ENCODE results near the gene APBB1. TPM values are rescaled to one million over a fixed set of nuclear protein-coding genes. Genes with fewer than 3 reads are reported as not detected.

The APBB1 gene
- total and polyA plus RNA-seq, 2 donors (not counting 1 experiment from before 2014, with no cell fraction given) = 23.4 to 32.5 TPM

GRCh38 chr11:6353367-6353987 lies 65.4 kb downstream of the APBB1 start:
- H3K27me3 ChIP-seq (replicated peaks in 1 of 4; ENCODE audit: control extremely low read depth in 1 of 4, control insufficient read depth in 3 of 4, insufficient read depth in 4 of 4, low read length in 3 of 4) = peaks cover 0 to 5% (median 0%) of the 10 kb centered on the region in 4 experiments
- TF ChIP-seq CTCF (IDR thresholded peaks at IDR 0.05) (peak; percentile 98), EZH2 (IDR thresholded peaks at IDR 0.05; ENCODE audit: borderline replicate concordance, insufficient read depth, low read depth, low read length, poor library complexity, severe bottlenecking) (no peak)
- peak; percentile 64 for ATAC-seq (ENCODE audit: low read depth)
- H3K79me2 ChIP-seq (ENCODE audit: control insufficient read depth, insufficient read depth, low read length) = no peaks in the 10 kb centered on the region
- no peak overlapping the region for H3K4me3 ChIP-seq (ENCODE audit: control extremely low read depth in 1 of 5, extremely low read depth in 1 of 5, insufficient read depth in 1 of 5, low read depth in 2 of 5, low read length in 4 of 5)
- Mint-ChIP-seq H3K4me1 (no peaks in the 10 kb centered on the region), H3K27ac (no peak overlapping the region), H3K9me3 (ENCODE audit: insufficient read depth) (no peaks in the 10 kb centered on the region), H3K4me3 (no peak overlapping the region), H3K27me3 (no peaks in the 10 kb centered on the region)
- 3% methylated on average over 3 of the region's 5 CpGs for WGBS (ENCODE audit: insufficient coverage)
- H3K9me3 ChIP-seq (ENCODE audit: control extremely low read depth in 1 of 3, control insufficient read depth in 2 of 3, insufficient read depth in 1 of 3, low read length in 2 of 3) = no peaks in the 10 kb centered on the region
- peaks cover 0 to 6% of the 10 kb centered on the region in 2 donors for H3K4me1 ChIP-seq (ENCODE audit: control insufficient read depth in 2 of 2, insufficient read depth in 2 of 2, low read length in 2 of 2)
- intact Hi-C loops (cut with micrococcal nuclease) = loop anchor here (5.0 to 10.0 kb wide), 3 partner anchors 101 to 1716 kb away; partner anchors contain the start of gene OR51D1
- peak overlapping the region; percentile 27 for H2AFZ ChIP-seq (ENCODE audit: insufficient read depth, low read depth, low read length, poor library complexity, severe bottlenecking)
- peak; percentile 71 for DNase-seq
- no peak overlapping the region for H3K27ac ChIP-seq (ENCODE audit: low read length in 2 of 2)
- ChIA-PET CTCF (interaction anchor here (0.5 to 5.5 kb wide), 25 partner anchors 9 to 1716 kb away, joined by 3 to 43 read pairs (median 5); partner anchors contain the start of genes CCKBR and OR51D1), POLR2A (no interaction called here)
- no peak overlapping the region for H3K9ac ChIP-seq (ENCODE audit: low read length)
- H3K4me2 ChIP-seq (replicated peaks; ENCODE audit: low read depth, low read length, poor library complexity, severe bottlenecking) = no peak overlapping the region
- no peaks in the 10 kb centered on the region for H3K36me3 ChIP-seq (replicated peaks in 1 of 2; ENCODE audit: control extremely low read depth in 1 of 2, control insufficient read depth in 1 of 2, extremely low read depth in 1 of 2, insufficient read depth in 2 of 2, low read length in 1 of 2)
- no peaks in the 10 kb centered on the region for H4K20me1 ChIP-seq (ENCODE audit: control insufficient read depth, insufficient read depth, low read length, poor library complexity, severe bottlenecking)

- ATAC-seq (ENCODE audit: low read depth) (no peak), DNase-seq (no peak)
- H3K79me2 ChIP-seq (ENCODE audit: control insufficient read depth, insufficient read depth, low read length) = no peaks in the 10 kb centered on the region
- TF ChIP-seq CTCF (IDR thresholded peaks at IDR 0.05) (no peak), EZH2 (IDR thresholded peaks at IDR 0.05; ENCODE audit: borderline replicate concordance, insufficient read depth, low read depth, low read length, poor library complexity, severe bottlenecking) (no peak)
- Mint-ChIP-seq H3K27me3 (no peaks in the 10 kb centered on the region), H3K9me3 (ENCODE audit: insufficient read depth) (no peaks in the 10 kb centered on the region), H3K4me3 (no peak overlapping the region), H3K27ac (no peak overlapping the region), H3K4me1 (no peaks in the 10 kb centered on the region)
- H3K9me3 ChIP-seq (ENCODE audit: control extremely low read depth in 1 of 3, control insufficient read depth in 2 of 3, insufficient read depth in 1 of 3, low read length in 2 of 3) = no peaks in the 10 kb centered on the region
- no peaks in the 10 kb centered on the region for H3K36me3 ChIP-seq (replicated peaks in 1 of 2; ENCODE audit: control extremely low read depth in 1 of 2, control insufficient read depth in 1 of 2, extremely low read depth in 1 of 2, insufficient read depth in 2 of 2, low read length in 1 of 2)
- no peak overlapping the region for H3K4me2 ChIP-seq (replicated peaks; ENCODE audit: low read depth, low read length, poor library complexity, severe bottlenecking)
- peaks cover 0 to 6% of the 10 kb centered on the region in 2 donors for H3K4me1 ChIP-seq (ENCODE audit: control insufficient read depth in 2 of 2, insufficient read depth in 2 of 2, low read length in 2 of 2)
- H3K9ac ChIP-seq (ENCODE audit: low read length) = no peak overlapping the region
- 84% methylated on average over 3 of the region's 5 CpGs for WGBS (ENCODE audit: insufficient coverage)
- no peak overlapping the region for H3K27ac ChIP-seq (ENCODE audit: low read length in 2 of 2)
- ChIA-PET CTCF (interaction anchor here (0.8 to 5.5 kb wide), 9 partner anchors 8 to 358 kb away, joined by 3 to 43 read pairs (median 5); no protein-coding TSS in a partner anchor), POLR2A (no interaction called here)
- no peaks in the 10 kb centered on the region for H4K20me1 ChIP-seq (ENCODE audit: control insufficient read depth, insufficient read depth, low read length, poor library complexity, severe bottlenecking)
- no peak overlapping the region for H2AFZ ChIP-seq (ENCODE audit: insufficient read depth, low read depth, low read length, poor library complexity, severe bottlenecking)
- H3K27me3 ChIP-seq (replicated peaks in 1 of 4; ENCODE audit: control extremely low read depth in 1 of 4, control insufficient read depth in 3 of 4, insufficient read depth in 4 of 4, low read length in 3 of 4) = peaks cover 0 to 5% (median 0%) of the 10 kb centered on the region in 4 experiments
- no peak overlapping the region for H3K4me3 ChIP-seq (ENCODE audit: control extremely low read depth in 1 of 5, extremely low read depth in 1 of 5, insufficient read depth in 1 of 5, low read depth in 2 of 5, low read length in 4 of 5)
- intact Hi-C loops (cut with micrococcal nuclease) = loop anchor here (5.0 to 10.0 kb wide), 3 partner anchors 100 to 1715 kb away; partner anchors contain the start of gene OR51D1
Observed at GRCh38 chr11:6351782-6352382, 67.0 kb downstream of the APBB1 start.
